GM18517 (cell line): ENCODE results near the gene TCF25.
"Not testable (repeated sequence)": the region's sequence is repeated elsewhere in the genome, so short reads cannot be mapped to it uniquely, and the experiment has no call there.

Experiments
- ATAC-seq: cut with Tn5 transposase; IDR thresholded peaks from one replicate; pipeline ENCODE4 v1.9.1; 2021; ENCODE audit warnings: mild to moderate bottlenecking, moderate library complexity; ENCODE audit not compliant: unreplicated experiment

TCF25 gene

GRCh38 chr16:89902980-89903379 lies 29.6 kb downstream of the TCF25 start:
- ATAC-seq, result no peak

DNA sequence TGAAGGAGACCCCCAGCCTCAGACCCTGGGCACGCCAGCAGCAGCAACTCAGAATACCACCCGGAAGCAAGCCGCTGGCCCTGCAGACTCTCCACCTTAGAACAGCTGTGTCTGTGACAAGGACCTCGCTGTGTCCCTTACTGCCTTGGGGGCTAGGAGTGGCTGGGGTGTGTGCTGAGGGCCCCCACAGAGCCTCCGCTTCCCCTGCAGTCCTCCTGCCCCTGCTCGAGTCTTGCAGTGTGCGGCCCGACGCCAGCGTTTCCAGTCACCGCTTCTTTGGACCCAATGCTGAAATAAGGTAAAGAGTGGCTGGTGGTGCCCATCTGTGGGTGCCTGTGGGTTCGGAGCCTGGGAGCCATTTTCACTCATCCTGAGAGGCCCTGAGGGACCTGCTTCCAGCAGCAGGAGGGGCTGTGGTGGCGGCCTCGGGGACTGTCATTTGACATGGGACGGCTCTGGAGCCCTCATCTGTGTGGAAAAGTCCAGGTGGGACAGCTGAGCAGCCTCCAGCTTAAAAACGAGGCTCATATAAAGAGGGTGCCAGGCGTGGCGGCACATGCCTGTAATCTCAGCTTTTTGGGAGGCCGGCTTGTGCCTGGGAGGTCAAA lies 30.6 kb downstream of the TCF25 start:
- no peak for ATAC-seq

- ATAC-seq, result no peak
Observed at GRCh38 chr16:89904606-89905510, 31.5 kb downstream of the TCF25 start.

- no peak for ATAC-seq
Observed at GRCh38 chr16:89905511-89906139, 32.2 kb downstream of the TCF25 start.

DNA sequence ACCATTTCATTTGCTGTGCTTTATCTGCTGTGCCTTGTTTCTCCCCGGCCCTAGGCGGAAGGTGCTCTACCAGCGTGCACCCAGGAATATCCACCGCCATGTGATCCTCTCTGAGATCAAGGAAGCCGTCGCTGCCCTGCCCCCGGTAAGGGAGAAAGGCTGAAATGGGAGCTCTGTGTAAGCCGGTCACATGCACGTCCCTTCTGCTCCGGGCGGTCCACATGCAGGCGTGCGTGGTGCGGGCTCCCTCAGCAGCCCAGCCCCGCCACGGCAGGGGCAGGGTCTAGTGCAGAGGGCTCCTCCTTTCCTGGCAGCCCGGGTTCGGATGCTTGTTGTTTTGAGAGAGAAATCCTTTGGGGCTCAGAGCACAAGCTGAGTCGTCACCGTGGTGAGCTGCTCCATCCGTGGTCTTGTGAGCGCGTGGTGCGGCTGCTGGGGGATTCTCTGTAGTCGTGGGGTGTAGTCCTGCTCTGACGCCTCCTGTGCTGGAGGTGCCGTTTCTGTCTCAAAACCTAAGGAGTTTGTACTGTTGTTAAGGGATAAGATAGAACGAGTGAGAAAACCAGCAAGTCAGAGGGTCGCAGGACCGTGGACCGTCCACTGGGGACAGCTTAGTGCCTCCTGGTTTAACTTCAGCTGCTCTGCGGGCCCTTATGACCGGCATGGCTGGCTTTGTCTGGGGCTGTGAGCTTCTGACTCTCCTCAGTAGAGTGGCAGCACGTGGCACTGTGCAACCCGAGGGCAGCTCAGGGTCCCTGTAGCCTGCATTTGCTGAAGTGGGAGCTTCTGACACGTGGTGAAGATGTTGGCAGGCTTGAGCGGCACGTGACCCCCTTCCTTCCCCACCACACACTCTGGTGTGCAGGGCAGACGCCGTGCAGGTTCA lies 33.0 kb downstream of the TCF25 start:
- no peak for ATAC-seq

GRCh38 chr16:89907055-89907814 lies 33.8 kb downstream of the TCF25 start:
- ATAC-seq, result no peak

DNA sequence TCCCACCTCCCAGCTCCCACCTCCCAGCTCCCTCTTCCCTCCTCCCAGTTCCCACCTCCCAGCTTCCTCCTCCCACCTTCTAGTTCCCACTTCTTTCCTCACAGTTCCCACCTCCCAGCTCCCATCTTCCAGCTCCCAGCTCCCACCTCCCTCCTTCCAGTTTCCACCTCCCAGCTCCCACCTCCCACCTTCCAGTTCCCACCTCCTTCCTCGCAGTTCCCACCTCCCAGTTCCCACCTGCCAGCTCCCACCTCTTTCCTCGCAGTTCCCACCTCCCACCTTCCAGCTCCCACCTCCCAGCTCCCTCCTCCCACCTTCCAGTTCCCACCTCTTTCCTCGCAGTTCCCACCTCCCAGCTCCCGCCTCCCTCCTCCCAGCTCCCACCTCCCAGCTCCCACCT lies 34.8 kb downstream of the TCF25 start:
- no peak for ATAC-seq

- no peak for ATAC-seq
Observed at GRCh38 chr16:89909777-89910716, 36.7 kb downstream of the TCF25 start.

- no peak for ATAC-seq
Observed at GRCh38 chr16:89910717-89911354, 37.4 kb downstream of the TCF25 start.

DNA sequence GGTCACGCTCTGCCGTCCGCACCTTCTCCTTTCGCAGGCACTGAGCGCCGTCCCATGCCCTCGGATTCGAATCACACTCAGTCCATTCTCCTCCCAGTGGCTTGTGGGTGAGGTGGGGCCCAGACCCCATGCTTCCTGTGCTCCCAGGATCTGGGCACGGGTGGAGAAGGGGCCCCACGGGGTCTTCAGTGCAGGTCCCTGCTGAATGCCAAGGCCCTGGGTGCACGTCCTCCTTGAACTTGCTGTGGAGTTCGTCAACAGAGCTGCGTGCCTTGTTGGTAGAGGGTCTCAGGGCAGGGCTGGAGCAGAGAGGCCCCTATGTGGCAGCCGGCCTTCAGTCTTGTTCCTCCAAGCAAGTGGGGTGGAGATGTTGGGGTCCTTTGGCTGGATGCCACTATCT lies 38.0 kb downstream of the TCF25 start:
- no peak for ATAC-seq

GRCh38 chr16:89912143-89912542 lies 38.8 kb downstream of the TCF25 start:
- no peak for ATAC-seq

GRCh38 chr16:89912627-89913026 lies 39.2 kb downstream of the TCF25 start:
- no peak for ATAC-seq

- no peak for ATAC-seq
Observed at GRCh38 chr16:89913408-89914387, 40.3 kb downstream of the TCF25 start.

- ATAC-seq, result not testable (repeated sequence)
Observed at GRCh38 chr16:89914642-89915285, 41.4 kb downstream of the TCF25 start.

GRCh38 chr16:89915303-89916232 lies 42.2 kb downstream of the TCF25 start:
- ATAC-seq, result no peak
